ENCODE measurements around the gene HCFC1R1.

Gene HCFC1R1

GRCh38 chr16:3047387-3047720, 23.6 kb upstream of the HCFC1R1 start:
- no peak overlapping the region for H3K4me3 ChIP-seq (IDR thresholded peaks at IDR 0.05; ENCODE audit: insufficient read depth, low read depth, low read length)
- H4K20me1 ChIP-seq (ENCODE audit: insufficient read depth) = no peaks in the 10 kb centered on the region
- H3K27me3 ChIP-seq (ENCODE audit: insufficient read depth, low read depth) = peaks cover 61% of the 10 kb centered on the region
- H3K4me2 ChIP-seq = no peak overlapping the region
- no peaks in the 10 kb centered on the region for H3K79me2 ChIP-seq (ENCODE audit: insufficient read depth, low read depth)
- TF ChIP-seq CTCF (conservative IDR thresholded peaks at IDR 0.05; ENCODE audit: low read depth, low read length) = no peak
- H3K9ac ChIP-seq = no peak overlapping the region
- H2AFZ ChIP-seq (ENCODE audit: low read depth) = no peak overlapping the region
- no peaks in the 10 kb centered on the region for H3K4me1 ChIP-seq (ENCODE audit: low read depth, poor library complexity, severe bottlenecking)
- H3K27ac ChIP-seq = no peak overlapping the region
- no peaks in the 10 kb centered on the region for H3K36me3 ChIP-seq (ENCODE audit: insufficient read depth)

- Histone ChIP-seq H3K27ac (no peak overlapping the region), H4K20me1 (ENCODE audit: insufficient read depth) (no peaks in the 10 kb centered on the region), H3K27me3 (ENCODE audit: insufficient read depth, low read depth) (peaks cover 66% of the 10 kb centered on the region), H3K4me1 (ENCODE audit: low read depth, poor library complexity, severe bottlenecking) (no peaks in the 10 kb centered on the region), H3K9ac (no peak overlapping the region), H3K4me3 (IDR thresholded peaks at IDR 0.05; ENCODE audit: insufficient read depth, low read depth, low read length) (no peak overlapping the region), H3K79me2 (ENCODE audit: insufficient read depth, low read depth) (no peaks in the 10 kb centered on the region), H3K36me3 (ENCODE audit: insufficient read depth) (no peaks in the 10 kb centered on the region), H2AFZ (ENCODE audit: low read depth) (no peak overlapping the region), H3K4me2 (no peak overlapping the region)
- TF ChIP-seq CTCF (conservative IDR thresholded peaks at IDR 0.05; ENCODE audit: low read depth, low read length) = no peak
These were observed 23.1 kb upstream of the HCFC1R1 start for GRCh38 chr16:3046641-3047386.

- no peaks in the 10 kb centered on the region for H3K4me1 ChIP-seq (ENCODE audit: low read depth, poor library complexity, severe bottlenecking)
- no peak within 1 kb of the TSS for H3K4me3 ChIP-seq (IDR thresholded peaks at IDR 0.05; ENCODE audit: insufficient read depth, low read depth, low read length)
- H3K79me2 ChIP-seq (ENCODE audit: insufficient read depth, low read depth) = no peaks in the 10 kb centered on the region
- TF ChIP-seq CTCF (conservative IDR thresholded peaks at IDR 0.05; ENCODE audit: low read depth, low read length) = no peak
- H3K4me2 ChIP-seq = peak within 1 kb of the TSS; percentile 33; the same call in 1 of the 2 replicates
- H4K20me1 ChIP-seq (ENCODE audit: insufficient read depth) = no peaks in the 10 kb centered on the region
- no peak within 1 kb of the TSS for H3K9ac ChIP-seq
- H3K27me3 ChIP-seq (ENCODE audit: insufficient read depth, low read depth) = peaks cover 64% of the 10 kb centered on the region
- H2AFZ ChIP-seq (ENCODE audit: low read depth) = no peak within 1 kb of the TSS
- H3K36me3 ChIP-seq (ENCODE audit: insufficient read depth) = no peaks in the 10 kb centered on the region
- H3K27ac ChIP-seq = no peak within 1 kb of the TSS
These were observed 22.3 kb upstream of the HCFC1R1 start, which contains the start of gene MMP25 for GRCh38 chr16:3045758-3046640. Gene MMP25 (plus strand): TSS chr16:3046561. CDS start chr16:3046918, 357 bp downstream.

- no peaks in the 10 kb centered on the region for H4K20me1 ChIP-seq (ENCODE audit: insufficient read depth)
- H3K4me2 ChIP-seq = no peak overlapping the region
- H3K4me1 ChIP-seq (ENCODE audit: low read depth, poor library complexity, severe bottlenecking) = no peaks in the 10 kb centered on the region
- TF ChIP-seq CTCF (conservative IDR thresholded peaks at IDR 0.05; ENCODE audit: low read depth, low read length) = no peak
- no peaks in the 10 kb centered on the region for H3K79me2 ChIP-seq (ENCODE audit: insufficient read depth, low read depth)
- no peak overlapping the region for H2AFZ ChIP-seq (ENCODE audit: low read depth)
- no peak overlapping the region for H3K27ac ChIP-seq
- no peaks in the 10 kb centered on the region for H3K36me3 ChIP-seq (ENCODE audit: insufficient read depth)
- H3K4me3 ChIP-seq (IDR thresholded peaks at IDR 0.05; ENCODE audit: insufficient read depth, low read depth, low read length) = no peak overlapping the region
- no peak overlapping the region for H3K9ac ChIP-seq
- peaks cover 77% of the 10 kb centered on the region for H3K27me3 ChIP-seq (ENCODE audit: insufficient read depth, low read depth)
These were observed 21.0 kb upstream of the HCFC1R1 start for GRCh38 chr16:3044708-3045107.

Data from KMS-11 (cell line).